B cell (primary cell): Measurements from ENCODE around the gene SEPTIN5. TPM values are rescaled to one million over a fixed set of nuclear protein-coding genes. Genes with fewer than 3 reads are reported as not detected.

Experiments used
- ATAC-seq: fragments of 200-7000 bp; cut with Tn5 transposase; one replicate; pipeline ENCODE4 v1.10.0; 2021; ENCODE audit warnings: low read depth, mild to moderate bottlenecking, moderate number of reproducible peaks, moderate library complexity
- CTCF ChIA-PET: fragments of 350-600 bp; sonication (Branson Sonifier 250); formaldehyde crosslinking; loops from one replicate; lab custom pipeline; 2021; ENCODE audit warnings: antibody characterized with exemption, inconsistent platforms; lab: Charles Lee
- POLR2A ChIA-PET: fragments of 350-600 bp; sonication (Branson Sonifier 250); formaldehyde crosslinking; loops from one replicate; lab custom pipeline; 2021; ENCODE audit warnings: antibody characterized with exemption; lab: Charles Lee
- DNase-seq: peaks from one replicate; pipeline ENCODE4 v3.0.0; 2013
- H2AFZ ChIP-seq: 2 replicates; pipeline ENCODE4 v1.6.1; 2012; ENCODE audit warnings: mild to moderate bottlenecking, low read depth, low read length; ENCODE audit not compliant: insufficient read depth, poor library complexity, severe bottlenecking
- H3K27ac ChIP-seq, 2 donors: 1 replicate in 1 of 2; 2 replicates in 1 of 2; pipeline ENCODE4 v1.5.1; 2012 to 2013; ENCODE audit warnings: low read length in 2 of 2, mild to moderate bottlenecking in 2 of 2, moderate library complexity in 1 of 2
- H3K27me3 ChIP-seq, 4 experiments: fragments of 200-600 bp in 1 of 4; sonication (generic) in 1 of 4; replicated peaks in 1 of 4; 1 replicate in 2 of 4; 2 replicates in 2 of 4; pipeline versions ENCODE4 v1.6.1 to v1.7.0; 2013 to 2016; ENCODE audit warnings: low read length in 3 of 4, mild to moderate bottlenecking in 2 of 4, mixed read lengths in 1 of 4, moderate library complexity in 1 of 4; ENCODE audit not compliant: insufficient read depth in 4 of 4, control insufficient read depth in 3 of 4; ENCODE audit errors: control extremely low read depth in 1 of 4
- H3K36me3 ChIP-seq, 2 experiments: replicated peaks in 1 of 2; 1 replicate in 1 of 2; 2 replicates in 1 of 2; pipeline versions ENCODE4 v1.6.1 to v1.7.1; 2013; ENCODE audit warnings: low read length in 1 of 2; ENCODE audit not compliant: insufficient read depth in 2 of 2, control insufficient read depth in 1 of 2; ENCODE audit errors: control extremely low read depth in 1 of 2, extremely low read depth in 1 of 2
- H3K4me1 ChIP-seq, 2 donors: fragments of 200-600 bp in 1 of 2; sonication (generic) in 1 of 2; 1 replicate in 1 of 2; 2 replicates in 1 of 2; pipeline versions ENCODE4 v1.5.1 to v1.6.1; 2013 to 2017; ENCODE audit warnings: low read length in 2 of 2; ENCODE audit not compliant: control insufficient read depth in 2 of 2, insufficient read depth in 2 of 2
- H3K4me2 ChIP-seq: replicated peaks from 2 replicates; pipeline ENCODE3; 2012; ENCODE audit warnings: mild to moderate bottlenecking, low read depth, low read length; ENCODE audit not compliant: poor library complexity, severe bottlenecking
- H3K4me3 ChIP-seq, 5 experiments: fragments of 200-600 bp in 1 of 5; sonication (generic) in 1 of 5; 1 replicate in 3 of 5; 2 replicates in 2 of 5; pipeline versions ENCODE4 v1.5.1 to v1.7.0; 2011 to 2016; ENCODE audit warnings: low read length in 4 of 5, mild to moderate bottlenecking in 4 of 5, low read depth in 2 of 5, control low read depth in 1 of 5, moderate library complexity in 1 of 5; ENCODE audit not compliant: insufficient read depth in 1 of 5; ENCODE audit errors: control extremely low read depth in 1 of 5, extremely low read depth in 1 of 5
- H3K79me2 ChIP-seq: fragments of 200-600 bp; sonication (generic); one replicate; pipeline ENCODE4 v1.6.0; 2016; ENCODE audit warnings: low read length; ENCODE audit not compliant: control insufficient read depth, insufficient read depth
- H3K9ac ChIP-seq: fragments of 200-600 bp; sonication (generic); 2 replicates; pipeline ENCODE4 v1.6.1; 2017; ENCODE audit warnings: mild to moderate bottlenecking, low read length, moderate library complexity
- H3K9me3 ChIP-seq, 3 donors: one replicate each; pipeline versions ENCODE4 v1.6.1 to v1.7.1; 2013; ENCODE audit warnings: low read length in 2 of 3; ENCODE audit not compliant: control insufficient read depth in 2 of 3, insufficient read depth in 1 of 3; ENCODE audit errors: control extremely low read depth in 1 of 3
- H4K20me1 ChIP-seq: 2 replicates; pipeline ENCODE4 v1.6.0; 2012; ENCODE audit warnings: mild to moderate bottlenecking, low read length; ENCODE audit not compliant: insufficient read depth, control insufficient read depth, poor library complexity, severe bottlenecking
- H3K27ac Mint-ChIP-seq: one replicate; pipeline ENCODE4 v1.8.0; 2021; ENCODE audit warnings: mixed read lengths
- H3K27me3 Mint-ChIP-seq: one replicate; pipeline ENCODE4 v1.8.0; 2021; ENCODE audit warnings: mixed read lengths
- H3K4me1 Mint-ChIP-seq: one replicate; pipeline ENCODE4 v1.8.0; 2021; ENCODE audit warnings: mixed read lengths
- H3K4me3 Mint-ChIP-seq: one replicate; pipeline ENCODE4 v1.8.0; 2021; ENCODE audit warnings: mixed read lengths
- H3K9me3 Mint-ChIP-seq: one replicate; pipeline ENCODE4 v1.8.0; 2022; ENCODE audit warnings: mixed read lengths; ENCODE audit not compliant: insufficient read depth
- CTCF ChIP-seq: fragments of 200-600 bp; IDR thresholded peaks from one replicate; pipeline ENCODE4 v1.8.0; 2022; ENCODE audit warnings: antibody characterized with exemption, mild to moderate bottlenecking
- EZH2 ChIP-seq: IDR thresholded peaks from 2 replicates; pipeline ENCODE4 v1.6.1; 2012; ENCODE audit warnings: borderline replicate concordance, low read depth, mild to moderate bottlenecking, moderate library complexity, low read length; ENCODE audit not compliant: insufficient read depth, poor library complexity, severe bottlenecking
- WGBS: methylation state at CpG from one replicate; pipeline ENCODE4 v1.1.5; 2013; ENCODE audit warnings: missing lambda C conversion rate; ENCODE audit not compliant: insufficient coverage; 5-methylcytosine and 5-hydroxymethylcytosine counted together
- intact Hi-C: fragments of 100-400 bp; cut with micrococcal nuclease; formaldehyde crosslinking; loops from one replicate; pipeline ENCODE4 v1.10.0; 2022
- polyA plus RNA-seq: library from polyadenylated mRNA; depleted of rRNA; stranded (reverse); fragments of >200 nt; gene quantifications from 2 replicates; pipeline ENCODE4 v1.2.3, GENCODE V29; 2012
- total RNA-seq, 2 donors: library from RNA; stranded (reverse); fragments of 120-200 nt in 1 of 2; gene quantifications; 1 replicate in 1 of 2; 2 replicates in 1 of 2; pipeline versions ENCODE4 v1.2.3 to v1.2.4, GENCODE V29; 2013 to 2022

Gene SEPTIN5
- total and polyA plus RNA-seq, 2 donors (not counting 1 experiment from before 2014, with no cell fraction given) = 0.06 TPM; not detected in 1

GRCh38 chr22:19664951-19665783 lies 49.1 kb upstream of the SEPTIN5 start:
- no peaks in the 10 kb centered on the region for H3K79me2 ChIP-seq
- no peaks in the 10 kb centered on the region for H3K4me1 ChIP-seq
- intact Hi-C loops = no loop called here
- Mint-ChIP-seq H3K9me3 (no peaks in the 10 kb centered on the region), H3K4me3 (no peak overlapping the region), H3K27ac (no peak overlapping the region), H3K4me1 (no peaks in the 10 kb centered on the region), H3K27me3 (peaks cover 9% of the 10 kb centered on the region)
- H2AFZ ChIP-seq = no peak overlapping the region
- no peaks in the 10 kb centered on the region for H3K27me3 ChIP-seq
- no peak for ATAC-seq
- no peaks in the 10 kb centered on the region for H3K36me3 ChIP-seq
- ChIA-PET POLR2A (no interaction called here), CTCF (interaction anchor here (0.6 kb wide), 1 partner anchor 338 kb away, joined by 4 read pairs; no protein-coding TSS in a partner anchor)
- 92% methylated on average over 17 of the region's 19 CpGs for WGBS
- no peak for DNase-seq
- H3K4me2 ChIP-seq = no peak overlapping the region
- TF ChIP-seq CTCF (no peak), EZH2 (no peak)
- no peaks in the 10 kb centered on the region for H4K20me1 ChIP-seq
- no peak overlapping the region for H3K4me3 ChIP-seq
- H3K9me3 ChIP-seq = no peaks in the 10 kb centered on the region
- no peak overlapping the region for H3K9ac ChIP-seq
- H3K27ac ChIP-seq = no peak overlapping the region
